ENCODE results near the gene KCNQ1OT1.

DNA sequence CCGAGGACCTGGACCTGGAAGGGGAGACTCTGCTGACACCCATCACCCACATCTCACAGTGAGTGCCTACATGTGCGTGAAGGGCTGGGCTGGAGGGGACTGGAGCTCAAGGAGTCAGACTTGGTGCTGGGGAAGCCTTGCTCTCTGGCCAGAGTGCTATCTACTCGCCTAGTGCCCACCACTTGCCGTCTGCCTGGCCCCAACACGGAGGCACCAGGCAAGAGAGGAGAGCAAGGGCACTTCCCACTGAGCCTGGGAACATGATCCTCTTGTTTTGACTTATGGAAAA lies 37.8 kb downstream of the KCNQ1OT1 start:
- TF ChIP-seq, protein P1, sequence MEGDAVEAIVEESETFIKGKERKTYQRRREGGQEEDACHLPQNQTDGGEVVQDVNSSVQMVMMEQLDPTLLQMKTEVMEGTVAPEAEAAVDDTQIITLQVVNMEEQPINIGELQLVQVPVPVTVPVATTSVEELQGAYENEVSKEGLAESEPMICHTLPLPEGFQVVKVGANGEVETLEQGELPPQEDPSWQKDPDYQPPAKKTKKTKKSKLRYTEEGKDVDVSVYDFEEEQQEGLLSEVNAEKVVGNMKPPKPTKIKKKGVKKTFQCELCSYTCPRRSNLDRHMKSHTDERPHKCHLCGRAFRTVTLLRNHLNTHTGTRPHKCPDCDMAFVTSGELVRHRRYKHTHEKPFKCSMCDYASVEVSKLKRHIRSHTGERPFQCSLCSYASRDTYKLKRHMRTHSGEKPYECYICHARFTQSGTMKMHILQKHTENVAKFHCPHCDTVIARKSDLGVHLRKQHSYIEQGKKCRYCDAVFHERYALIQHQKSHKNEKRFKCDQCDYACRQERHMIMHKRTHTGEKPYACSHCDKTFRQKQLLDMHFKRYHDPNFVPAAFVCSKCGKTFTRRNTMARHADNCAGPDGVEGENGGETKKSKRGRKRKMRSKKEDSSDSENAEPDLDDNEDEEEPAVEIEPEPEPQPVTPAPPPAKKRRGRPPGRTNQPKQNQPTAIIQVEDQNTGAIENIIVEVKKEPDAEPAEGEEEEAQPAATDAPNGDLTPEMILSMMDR (IDR thresholded peaks at IDR 0.05): no peak
- TF ChIP-seq POLR2AphosphoS5 (IDR thresholded peaks at IDR 0.05; ENCODE audit: insufficient read depth in 1 of 2, low read depth in 1 of 2) (no peak), POLR2A (IDR thresholded peaks at IDR 0.05) (no peak)
